ENCODE data around the gene ZSWIM3. TPM values are rescaled to one million over a fixed set of nuclear protein-coding genes. Genes with fewer than 3 reads are reported as not detected.

The ZSWIM3 gene
- total and polyA plus RNA-seq, 9 donors: 1.8 to 7.5 (median 4.7) TPM

DNA sequence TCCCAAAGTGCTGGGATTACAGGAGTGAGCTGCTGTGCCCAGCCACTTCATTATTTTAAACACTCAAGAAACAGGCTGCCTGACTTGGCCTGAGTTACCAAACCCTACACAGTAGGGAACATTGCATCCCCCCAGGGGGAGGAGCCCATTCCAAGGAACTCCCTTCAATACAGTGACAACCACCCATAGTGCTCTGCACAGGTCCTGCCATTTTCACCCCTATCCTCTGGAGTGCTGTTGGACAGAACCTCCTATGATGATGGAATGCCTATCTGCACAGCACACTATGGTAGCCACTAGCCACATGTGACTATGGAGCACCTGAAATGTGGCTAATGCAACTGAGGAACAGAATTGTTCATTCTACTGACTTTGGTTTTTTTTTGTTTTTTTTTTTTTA is 12.0 kb upstream of the ZSWIM3 start:
- TF ChIP-seq POLR2A (IDR thresholded peaks at IDR 0.05) (no peak), EP300 (IDR thresholded peaks at IDR 0.05) (no peak), CTCF (IDR thresholded peaks at IDR 0.05) (no peak)
- no peak overlapping the region for H3K27ac ChIP-seq
- no peak overlapping the region for H3K4me3 ChIP-seq
- no peaks in the 10 kb centered on the region for H3K27me3 ChIP-seq
- intact Hi-C loops (cut with DNase I): no loop called here
- H3K9me3 ChIP-seq: no peaks in the 10 kb centered on the region
- no peaks in the 10 kb centered on the region for H3K36me3 ChIP-seq
- peaks cover 6% of the 10 kb centered on the region for H3K4me1 ChIP-seq (ENCODE audit: insufficient read depth)
- DNase-seq: no peak

GRCh38 chr20:45848421-45848820 is 9.0 kb upstream of the ZSWIM3 start:
- TF ChIP-seq POLR2A (IDR thresholded peaks at IDR 0.05) (no peak), CTCF (IDR thresholded peaks at IDR 0.05) (no peak), EP300 (IDR thresholded peaks at IDR 0.05) (no peak)
- intact Hi-C loops (cut with DNase I): no loop called here
- WGBS, 3 donors: 91 to 93% (median 92%) methylated on average over 8 of the region's 8 CpGs
- peak in 1 of 5 donors; percentile 14 for DNase-seq
- Histone ChIP-seq H3K36me3 (no peaks in the 10 kb centered on the region), H3K9me3 (no peaks in the 10 kb centered on the region), H3K27ac (no peak overlapping the region), H3K4me1 (ENCODE audit: insufficient read depth) (peaks cover 2% of the 10 kb centered on the region), H3K4me3 (no peak overlapping the region), H3K27me3 (no peaks in the 10 kb centered on the region)

- Histone ChIP-seq H3K4me3 (no peak overlapping the region), H3K36me3 (no peaks in the 10 kb centered on the region), H3K27me3 (no peaks in the 10 kb centered on the region), H3K4me1 (ENCODE audit: insufficient read depth) (peaks cover 2% of the 10 kb centered on the region), H3K9me3 (no peaks in the 10 kb centered on the region), H3K27ac (no peak overlapping the region)
- DNase-seq: peak in 1 of 5 donors; percentile 7
- no peak for TF ChIP-seq EP300 (IDR thresholded peaks at IDR 0.05)
- no peak for TF ChIP-seq CTCF (IDR thresholded peaks at IDR 0.05)
- no peak for TF ChIP-seq POLR2A (IDR thresholded peaks at IDR 0.05)
- intact Hi-C loops (cut with DNase I): no loop called here
- WGBS, 3 donors: 88 to 94% (median 89%) methylated on average over 8 of the region's 8 CpGs
Observed at GRCh38 chr20:45848969-45849582, 8.3 kb upstream of the ZSWIM3 start.

- no peak overlapping the region for H3K27ac ChIP-seq
- WGBS, 3 donors: 92 to 98% (median 97%) methylated on average over 2 of the region's 2 CpGs
- DNase-seq: peak in 1 of 5 donors; percentile 3
- intact Hi-C loops (cut with DNase I): no loop called here
- H3K36me3 ChIP-seq: no peaks in the 10 kb centered on the region
- no peak overlapping the region for H3K4me3 ChIP-seq
- TF ChIP-seq CTCF (IDR thresholded peaks at IDR 0.05) (no peak), POLR2A (IDR thresholded peaks at IDR 0.05) (no peak), EP300 (IDR thresholded peaks at IDR 0.05) (no peak)
- H3K4me1 ChIP-seq (ENCODE audit: insufficient read depth): peaks cover 2% of the 10 kb centered on the region
- no peaks in the 10 kb centered on the region for H3K9me3 ChIP-seq
- H3K27me3 ChIP-seq: no peaks in the 10 kb centered on the region
Observed at GRCh38 chr20:45850238-45850637, 7.2 kb upstream of the ZSWIM3 start.
